CD4-positive, alpha-beta memory T cell (primary cell): ENCODE results near the gene MOV10. TPM values are rescaled to one million over a fixed set of nuclear protein-coding genes. Genes with fewer than 3 reads are reported as not detected.
"Not testable (repeated sequence)": the region's sequence is repeated elsewhere in the genome, so short reads cannot be mapped to it uniquely, and the experiment has no call there.

Experiments
- CTCF ChIA-PET: fragments of 350-600 bp; sonication (Branson Sonifier 250); formaldehyde crosslinking; loops from one replicate; lab custom pipeline; 2021; ENCODE audit warnings: inconsistent platforms; ENCODE audit not compliant: partially characterized antibody; lab: Charles Lee
- POLR2A ChIA-PET: fragments of 350-600 bp; sonication (Branson Sonifier 250); formaldehyde crosslinking; loops from one replicate; lab custom pipeline; 2021; ENCODE audit not compliant: partially characterized antibody; lab: Charles Lee
- DNase-seq, 5 donors: peaks; one replicate each; pipeline versions ENCODE4 v3.0.0 to v3.0.0-alpha.2; 2020 to 2022; ENCODE audit warnings: mixed read lengths in 1 of 5
- H3K27ac ChIP-seq: one replicate; pipeline ENCODE4 v1.7.0; 2013; ENCODE audit warnings: low read depth, low read length
- H3K27me3 ChIP-seq: 2 replicates; pipeline ENCODE4 v1.7.0; 2013; ENCODE audit warnings: mild to moderate bottlenecking, low read length, moderate library complexity; ENCODE audit not compliant: insufficient read depth
- H3K36me3 ChIP-seq: 2 replicates; pipeline ENCODE4 v1.7.0; 2013; ENCODE audit warnings: mild to moderate bottlenecking, low read length, moderate library complexity; ENCODE audit not compliant: insufficient read depth
- H3K4me1 ChIP-seq: 2 replicates; pipeline ENCODE4 v1.7.0; 2013; ENCODE audit warnings: mild to moderate bottlenecking, low read length, moderate library complexity; ENCODE audit not compliant: insufficient read depth
- H3K4me3 ChIP-seq, 2 donors: one replicate each; pipeline ENCODE4 v1.7.0; 2013; ENCODE audit warnings: low read length in 2 of 2, mild to moderate bottlenecking in 1 of 2
- H3K9me3 ChIP-seq, 2 donors: one replicate each; pipeline ENCODE4 v1.7.0; 2013; ENCODE audit warnings: low read length in 2 of 2, control low read depth in 1 of 2; ENCODE audit not compliant: control insufficient read depth in 1 of 2
- H3K27ac Mint-ChIP-seq, 7 donors: one replicate each; pipeline ENCODE4 v1.8.0; 2020 to 2021; ENCODE audit warnings: mixed read lengths in 7 of 7, mild to moderate bottlenecking in 6 of 7, inconsistent platforms in 3 of 7, moderate library complexity in 3 of 7
- H3K27me3 Mint-ChIP-seq, 2 donors: one replicate each; pipeline ENCODE4 v1.8.0; 2020 to 2021; ENCODE audit warnings: mixed read lengths in 2 of 2
- H3K36me3 Mint-ChIP-seq, 2 donors: one replicate each; pipeline ENCODE4 v1.8.0; 2020 to 2021; ENCODE audit warnings: mixed read lengths in 2 of 2, inconsistent platforms in 1 of 2, mild to moderate bottlenecking in 1 of 2
- H3K4me1 Mint-ChIP-seq, 4 donors: one replicate each; pipeline ENCODE4 v1.8.0; 2020 to 2021; ENCODE audit warnings: mixed read lengths in 4 of 4, mild to moderate bottlenecking in 1 of 4
- H3K4me3 Mint-ChIP-seq, 8 donors: one replicate each; pipeline ENCODE4 v1.8.0; 2020 to 2021; ENCODE audit warnings: mixed read lengths in 8 of 8, mild to moderate bottlenecking in 7 of 8, moderate library complexity in 6 of 8, inconsistent platforms in 3 of 8
- H3K9me3 Mint-ChIP-seq, 8 donors: one replicate each; pipeline ENCODE4 v1.8.0; 2020 to 2021; ENCODE audit warnings: mixed read lengths in 8 of 8, mild to moderate bottlenecking in 5 of 8, inconsistent platforms in 3 of 8, moderate library complexity in 1 of 8
- intact Hi-C: fragments of 100-400 bp; cut with micrococcal nuclease; formaldehyde crosslinking; loops from one replicate; pipeline ENCODE4 v1.15.1; 2023
- polyA plus RNA-seq, 2 donors: library from polyadenylated mRNA; unstranded; fragments of 300-500 nt; fragmentation: Illumina TruSeq; gene quantifications; one replicate each; pipeline ENCODE4 v1.2.3, GENCODE V29; 2021
- total RNA-seq, 2 experiments: library from RNA; stranded (reverse); gene quantifications; one replicate each; pipeline ENCODE4 v1.2.3, GENCODE V29; 2021

Gene MOV10
- total and polyA plus RNA-seq, 4 experiments from 2014 or later: 21.8 to 96.1 (median 67.1) TPM

DNA sequence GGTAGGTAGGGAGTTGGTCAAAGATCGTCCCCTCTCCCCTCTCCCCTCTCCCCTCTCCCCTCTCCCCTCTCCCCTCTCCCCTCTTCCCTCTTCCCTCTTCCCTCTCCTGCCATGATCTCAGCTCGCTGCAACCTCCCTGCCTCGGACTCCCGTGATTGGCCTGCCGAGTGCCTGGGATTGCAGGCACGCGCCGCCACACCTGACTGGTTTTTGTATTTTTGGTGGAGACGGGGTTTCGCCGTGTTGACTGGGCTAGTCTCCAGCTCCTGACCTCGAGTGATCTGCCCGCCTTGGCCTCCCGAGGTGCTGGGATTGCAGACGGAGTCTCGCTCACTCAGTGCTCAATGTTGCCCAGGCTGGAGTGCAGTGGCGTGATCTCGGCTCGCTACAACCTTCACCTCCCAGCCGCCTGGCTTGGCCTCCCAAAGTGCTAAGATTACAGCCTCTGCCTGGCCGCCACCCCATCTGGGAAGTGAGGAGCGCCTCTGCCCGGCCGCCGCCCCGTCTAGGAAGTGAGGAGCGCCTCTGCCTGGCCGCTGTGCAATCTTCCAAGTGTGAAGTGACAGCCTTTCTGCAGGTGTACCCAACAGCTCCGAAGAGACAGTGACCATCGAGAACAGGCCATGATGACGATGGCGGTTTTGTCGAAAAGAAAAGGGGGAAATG, 54.0 kb downstream of the MOV10 start:
- H3K27ac ChIP-seq, H3K27me3 Mint-ChIP-seq, H3K4me3 ChIP-seq, DNase-seq, H3K9me3 ChIP-seq, H3K4me3 Mint-ChIP-seq, H3K9me3 Mint-ChIP-seq, POLR2A ChIA-PET, H3K4me1 Mint-ChIP-seq, H3K36me3 ChIP-seq, H3K36me3 Mint-ChIP-seq, H3K4me1 ChIP-seq, H3K27ac Mint-ChIP-seq, intact Hi-C loops, H3K27me3 ChIP-seq: not testable (repeated sequence)
- CTCF ChIA-PET: interaction anchor here (1.6 kb wide), 1 partner anchor 9 kb away, joined by 5 read pairs; no protein-coding TSS in a partner anchor

DNA sequence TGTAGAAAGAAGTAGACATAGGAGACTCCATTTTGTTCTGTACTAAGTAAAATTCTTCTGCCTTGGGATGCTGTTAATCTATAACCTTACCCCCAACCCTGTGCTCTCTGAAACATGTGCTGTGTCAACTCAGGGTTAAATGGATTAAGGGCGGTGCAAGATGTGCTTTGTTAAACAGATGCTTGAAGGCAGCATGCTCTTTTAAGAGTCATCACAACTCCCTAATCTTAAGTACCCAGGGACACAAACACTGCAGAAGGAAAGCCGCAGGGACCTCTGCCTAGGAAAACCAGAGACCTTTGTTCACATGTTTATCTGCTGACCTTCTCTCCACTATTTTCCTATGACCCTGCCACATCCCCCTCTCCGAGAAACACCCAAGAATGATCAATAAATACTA, 54.6 kb downstream of the MOV10 start:
- H3K27ac Mint-ChIP-seq, POLR2A ChIA-PET, H3K27me3 ChIP-seq, H3K9me3 Mint-ChIP-seq, H3K36me3 Mint-ChIP-seq, H3K4me1 ChIP-seq, H3K27me3 Mint-ChIP-seq, H3K9me3 ChIP-seq, H3K4me3 ChIP-seq, H3K27ac ChIP-seq, H3K4me1 Mint-ChIP-seq, intact Hi-C loops, H3K36me3 ChIP-seq, DNase-seq, H3K4me3 Mint-ChIP-seq: not testable (repeated sequence)
- CTCF ChIA-PET: interaction anchor here (1.6 to 2.6 kb wide), 3 partner anchors 9 to 13 kb away, joined by 5 to 23 read pairs (median 16); partner anchors contain the start of gene PPM1J

DNA sequence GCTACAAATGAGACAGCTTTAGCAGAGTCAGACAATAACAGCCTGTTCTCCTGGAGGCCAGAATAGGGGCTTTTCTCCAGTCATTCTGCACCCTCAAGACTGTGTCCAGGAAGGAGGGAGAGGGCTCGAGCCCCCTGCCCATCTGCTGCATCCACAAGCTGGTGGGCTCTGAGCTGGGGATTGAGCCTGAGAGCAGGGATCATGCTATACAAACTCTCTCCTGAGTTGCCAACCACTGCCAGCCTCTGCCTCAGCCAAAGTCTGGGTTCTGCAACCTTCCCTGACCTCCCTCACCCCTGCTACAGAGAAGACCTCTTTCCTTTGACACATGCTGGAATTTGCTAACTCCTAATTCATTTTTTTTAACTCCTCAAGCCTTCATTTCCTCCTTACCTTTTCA, 55.5 kb downstream of the MOV10 start:
- Mint-ChIP-seq H3K27ac (no peak overlapping the region), H3K4me3 (no peak overlapping the region), H3K36me3 (no peaks in the 10 kb centered on the region), H3K27me3 (peaks cover 5 to 14% of the 10 kb centered on the region in 2 donors), H3K9me3 (no peaks in the 10 kb centered on the region), H3K4me1 (no peaks in the 10 kb centered on the region)
- no peaks in the 10 kb centered on the region for H3K4me1 ChIP-seq
- H3K9me3 ChIP-seq: no peaks in the 10 kb centered on the region
- ChIA-PET POLR2A (no interaction called here), CTCF (interaction anchor here (0.7 to 2.6 kb wide), 3 partner anchors 10 to 261 kb away, joined by 3 to 23 read pairs (median 16); partner anchors contain the start of gene PPM1J)
- no peaks in the 10 kb centered on the region for H3K36me3 ChIP-seq
- DNase-seq: no peak
- H3K4me3 ChIP-seq: no peak overlapping the region
- no peaks in the 10 kb centered on the region for H3K27me3 ChIP-seq
- intact Hi-C loops: no loop called here
- no peak overlapping the region for H3K27ac ChIP-seq

DNA sequence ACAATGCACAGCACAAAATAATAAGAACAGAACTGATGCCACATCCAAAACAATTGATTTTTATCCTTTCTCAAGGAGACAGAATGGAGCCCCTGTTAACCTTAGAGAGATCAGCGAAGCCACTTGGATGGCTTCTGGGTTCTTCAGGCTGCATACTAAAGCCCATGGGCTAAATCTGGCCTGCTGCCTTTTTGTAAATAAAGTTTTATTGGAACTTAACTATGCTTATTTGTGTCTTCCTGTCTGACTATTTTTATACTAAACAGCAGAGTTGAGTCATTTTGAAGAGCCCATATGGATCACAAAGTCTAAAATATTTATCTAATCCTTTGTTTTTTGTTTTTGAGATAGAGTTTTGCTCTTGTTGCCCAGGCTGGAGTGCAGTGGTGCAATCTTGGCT, 57.0 kb downstream of the MOV10 start:
- no peak overlapping the region for H3K27ac Mint-ChIP-seq
- no peaks in the 10 kb centered on the region for H3K36me3 Mint-ChIP-seq
- H3K27ac ChIP-seq: no peak overlapping the region
- H3K36me3 ChIP-seq: no peaks in the 10 kb centered on the region
- H3K4me1 Mint-ChIP-seq: no peaks in the 10 kb centered on the region
- H3K4me3 ChIP-seq: no peak overlapping the region
- no peaks in the 10 kb centered on the region for H3K9me3 ChIP-seq
- no peaks in the 10 kb centered on the region for H3K27me3 ChIP-seq
- no peak overlapping the region for H3K4me3 Mint-ChIP-seq
- no peaks in the 10 kb centered on the region for H3K9me3 Mint-ChIP-seq
- ChIA-PET POLR2A (no interaction called here), CTCF (interaction anchor here (1.3 to 2.6 kb wide), 3 partner anchors 12 to 265 kb away, joined by 4 to 23 read pairs (median 16); partner anchors contain the start of gene PPM1J)
- peaks cover 5 to 16% of the 10 kb centered on the region in 2 donors for H3K27me3 Mint-ChIP-seq
- H3K4me1 ChIP-seq: no peaks in the 10 kb centered on the region
- no peak for DNase-seq
- intact Hi-C loops: no loop called here

DNA sequence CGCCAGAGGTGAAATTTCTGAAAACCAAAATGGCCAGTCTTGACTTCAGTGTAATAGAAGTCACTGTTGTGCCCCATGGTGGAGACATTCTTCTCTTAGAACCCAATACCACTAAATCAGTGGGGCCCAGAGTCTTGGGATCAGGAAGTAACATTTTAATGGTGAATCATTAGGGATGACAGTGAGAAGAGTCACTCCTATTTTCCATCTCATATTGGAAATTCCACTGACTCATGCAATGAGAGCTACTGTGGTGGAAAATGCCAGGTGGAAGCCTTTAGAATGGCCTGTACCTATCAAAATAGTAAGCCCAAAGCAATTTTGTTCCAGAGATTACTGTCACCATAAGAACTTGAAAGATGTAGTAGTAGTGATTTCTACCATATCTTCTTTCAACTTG, 61.3 kb downstream of the MOV10 start:
- no peak overlapping the region for H3K27ac ChIP-seq
- Mint-ChIP-seq H3K27ac (no peak overlapping the region), H3K4me1 (no peaks in the 10 kb centered on the region), H3K36me3 (no peaks in the 10 kb centered on the region), H3K27me3 (peaks cover 25 to 42% of the 10 kb centered on the region in 2 donors), H3K9me3 (peaks cover 0 to 2% (median 0%) of the 10 kb centered on the region in 8 donors), H3K4me3 (no peak overlapping the region)
- no peaks in the 10 kb centered on the region for H3K9me3 ChIP-seq
- no peak for DNase-seq
- ChIA-PET CTCF (no interaction called here), POLR2A (no interaction called here)
- no peak overlapping the region for H3K4me3 ChIP-seq
- no peaks in the 10 kb centered on the region for H3K4me1 ChIP-seq
- peaks cover 6% of the 10 kb centered on the region for H3K27me3 ChIP-seq
- intact Hi-C loops: no loop called here
- H3K36me3 ChIP-seq: no peaks in the 10 kb centered on the region

DNA sequence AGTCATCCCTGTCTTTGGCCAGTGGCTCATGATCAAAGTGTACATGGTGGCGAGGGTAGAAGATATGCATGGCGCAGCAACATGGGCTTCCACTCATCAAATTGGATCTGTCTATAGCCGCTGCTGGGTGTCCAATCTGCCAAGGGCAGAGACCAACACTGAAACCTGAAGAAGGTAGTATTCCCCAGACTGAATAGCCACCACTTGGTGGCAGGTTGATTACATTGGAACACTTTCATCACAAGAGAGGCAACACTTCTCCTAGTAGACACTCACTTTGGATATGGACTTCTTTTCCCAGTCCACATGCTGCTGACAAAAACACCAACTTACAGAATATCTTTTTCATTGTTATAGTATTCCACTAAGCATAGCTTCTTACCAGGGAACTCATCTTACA, 63.1 kb downstream of the MOV10 start:
- Histone ChIP-seq H3K4me3 (no peak overlapping the region), H3K27me3 (peaks cover 10% of the 10 kb centered on the region), H3K36me3 (no peaks in the 10 kb centered on the region), H3K9me3 (no peaks in the 10 kb centered on the region), H3K27ac (no peak overlapping the region), H3K4me1 (no peaks in the 10 kb centered on the region)
- DNase-seq: no peak
- Mint-ChIP-seq H3K4me3 (no peak overlapping the region), H3K36me3 (no peaks in the 10 kb centered on the region), H3K4me1 (no peaks in the 10 kb centered on the region), H3K9me3 (peaks cover 0 to 3% (median 0%) of the 10 kb centered on the region in 8 donors), H3K27ac (no peak overlapping the region), H3K27me3 (peaks cover 36 to 54% of the 10 kb centered on the region in 2 donors)
- CTCF ChIA-PET: no interaction called here
- POLR2A ChIA-PET: no interaction called here
- intact Hi-C loops: no loop called here

DNA sequence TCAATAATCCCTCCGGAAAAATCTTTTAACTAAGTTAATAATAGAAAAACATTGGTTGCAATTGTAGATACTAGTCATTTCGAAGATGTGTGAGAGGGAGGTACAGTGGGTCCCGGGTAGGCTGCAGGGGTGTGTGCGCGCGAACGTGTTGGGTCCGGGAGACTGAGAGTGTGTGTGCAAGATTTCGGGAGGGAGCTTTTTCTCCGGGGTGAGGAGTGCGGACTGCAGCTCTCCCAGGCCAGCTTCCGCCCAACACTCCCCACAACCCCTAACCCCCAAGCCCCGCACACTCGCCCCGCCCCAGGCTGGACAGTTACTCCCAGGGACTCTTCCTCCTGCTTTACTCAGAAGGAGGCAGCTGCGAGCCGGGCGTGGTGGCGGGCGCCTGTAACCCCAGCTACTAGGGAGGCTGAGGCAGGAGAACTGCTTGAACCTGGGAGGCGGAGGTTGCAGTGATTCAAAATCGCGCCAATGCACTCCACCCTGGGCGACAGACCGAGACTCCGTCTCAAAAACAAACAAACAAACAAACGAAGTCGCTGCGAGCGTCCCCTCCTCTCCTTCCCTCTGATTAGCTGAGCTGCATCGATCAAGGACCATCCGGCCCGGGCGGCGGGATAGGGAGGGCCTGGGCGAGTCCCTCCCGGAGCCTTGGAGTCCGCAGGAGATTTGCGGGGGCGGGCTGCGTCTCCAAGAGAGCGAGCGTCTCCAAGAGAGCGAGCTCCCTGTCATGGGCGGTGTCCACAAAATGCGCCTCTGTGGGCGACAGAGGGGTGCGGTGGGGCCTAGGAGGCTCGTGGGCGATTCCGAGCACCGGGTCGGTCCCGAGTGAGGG, 68.9 kb downstream of the MOV10 start:
- Histone ChIP-seq H3K27ac (no peak overlapping the region), H3K9me3 (no peaks in the 10 kb centered on the region), H3K36me3 (no peaks in the 10 kb centered on the region), H3K27me3 (peaks cover 4% of the 10 kb centered on the region), H3K4me1 (no peaks in the 10 kb centered on the region), H3K4me3 (no peak overlapping the region)
- Mint-ChIP-seq H3K4me3 (peak overlapping the region in 5 of 8 donors; percentile 26 to 63 (median 49)), H3K27ac (no peak overlapping the region), H3K4me1 (peaks cover 2 to 11% (median 5%) of the 10 kb centered on the region in 4 donors), H3K9me3 (peaks cover 0 to 5% (median 0%) of the 10 kb centered on the region in 8 donors), H3K36me3 (no peaks in the 10 kb centered on the region), H3K27me3 (peaks cover 50 to 57% of the 10 kb centered on the region in 2 donors)
- no peak for DNase-seq
- CTCF ChIA-PET: interaction anchor here (1.3 kb wide), 1 partner anchor 26 kb away, joined by 3 read pairs; no protein-coding TSS in a partner anchor
- intact Hi-C loops: no loop called here
- POLR2A ChIA-PET: no interaction called here
